ENCODE measurements around the gene SVOP. TPM values are rescaled to one million over a fixed set of nuclear protein-coding genes. Genes with fewer than 3 reads are reported as not detected.

SVOP gene
- total RNA-seq, 1 experiment from 2014 or later: 0.47 TPM

GRCh38 chr12:108935159-108935763 is 85.6 kb downstream of the SVOP start (continued):
- TF ChIP-seq YY1 (IDR thresholded peaks at IDR 0.05; ENCODE audit: extremely low read depth, insufficient replicate concordance, low read depth, low read length) (no peak), SP1 (IDR thresholded peaks at IDR 0.05; ENCODE audit: low read depth) (no peak), CBX3 (IDR thresholded peaks at IDR 0.05; ENCODE audit: low read depth) (no peak), EZH2 (IDR thresholded peaks at IDR 0.05) (no peak), POLR2AphosphoS5 (IDR thresholded peaks at IDR 0.05; ENCODE audit: low read depth, low read length) (no peak), FOSL1 (IDR thresholded peaks at IDR 0.05; ENCODE audit: low read depth) (no peak)

GRCh38 chr12:108933949-108934348 is 86.9 kb downstream of the SVOP start:
- Histone ChIP-seq H3K4me1 (ENCODE audit: control insufficient read depth in 1 of 2, insufficient read depth in 2 of 2, low read length in 2 of 2) (no peaks in the 10 kb centered on the region), H3K9me3 (ENCODE audit: control insufficient read depth in 1 of 2, insufficient read depth in 1 of 2, low read depth in 1 of 2, low read length in 2 of 2) (no peaks in the 10 kb centered on the region), H2AFZ (ENCODE audit: low read depth, low read length, poor library complexity, severe bottlenecking) (no peak overlapping the region), H3K4me3 (replicated peaks in 1 of 2; ENCODE audit: low read depth in 1 of 2, low read length in 2 of 2) (no peak overlapping the region), H3K9me2 (ENCODE audit: insufficient read depth) (no peaks in the 10 kb centered on the region), H3K9ac (ENCODE audit: low read length) (no peak overlapping the region), H3K36me3 (ENCODE audit: control insufficient read depth in 1 of 2, insufficient read depth in 2 of 2, low read length in 2 of 2) (no peaks in the 10 kb centered on the region), H3K27me3 (ENCODE audit: insufficient read depth, low read length) (no peaks in the 10 kb centered on the region), H3K4me2 (ENCODE audit: low read length) (no peak overlapping the region), H3K27ac (ENCODE audit: low read depth, low read length) (no peak overlapping the region), H3K79me2 (ENCODE audit: insufficient read depth, low read length) (no peaks in the 10 kb centered on the region), H4K20me1 (ENCODE audit: insufficient read depth) (no peaks in the 10 kb centered on the region)
- ChIA-PET POLR2A (no interaction called here), CTCF (no interaction called here), RAD21 (ENCODE audit: low non-redundant PET in 1 of 2, low total read pairs in 2 of 2, uncharacterized antibody in 2 of 2, unreplicated experiment in 2 of 2) (no interaction called here)
- no peak for TF ChIP-seq POLR2A (IDR thresholded peaks at IDR 0.05; ENCODE audit: borderline replicate concordance, extremely low read depth, insufficient read depth, insufficient read length)
- TF ChIP-seq CEBPB (IDR thresholded peaks at IDR 0.05; ENCODE audit: low read depth): no peak
- TF ChIP-seq EZH2 (IDR thresholded peaks at IDR 0.05): no peak
- no peak for TF ChIP-seq CBX3 (IDR thresholded peaks at IDR 0.05; ENCODE audit: low read depth)
- ATAC-seq (no peak), DNase-seq (ENCODE audit: low read depth, low spot score) (no peak)
- BruUV-seq (replicated peaks): no TSS peak
- intact Hi-C loops (cut with micrococcal nuclease): no loop called here

GRCh38 chr12:108930756-108931155 is 90.1 kb downstream of the SVOP start:
- DNase-seq (ENCODE audit: low read depth, low spot score): no peak
- POLR2A ChIA-PET: interaction anchor here (2.1 kb wide), 1 partner anchor 9 kb away, joined by 6 read pairs; no protein-coding TSS in a partner anchor
- no peaks in the 10 kb centered on the region for H3K9me3 ChIP-seq (ENCODE audit: control insufficient read depth in 1 of 2, insufficient read depth in 1 of 2, low read depth in 1 of 2, low read length in 2 of 2)
- H4K20me1 ChIP-seq (ENCODE audit: insufficient read depth): no peaks in the 10 kb centered on the region
- no peak overlapping the region for H3K9ac ChIP-seq (ENCODE audit: low read length)
- no peak overlapping the region for H2AFZ ChIP-seq (ENCODE audit: low read depth, low read length, poor library complexity, severe bottlenecking)
- intact Hi-C loops (cut with micrococcal nuclease): no loop called here
- H3K9me2 ChIP-seq (ENCODE audit: insufficient read depth): no peaks in the 10 kb centered on the region
- H3K27me3 ChIP-seq (ENCODE audit: insufficient read depth, low read length): no peaks in the 10 kb centered on the region
- H3K4me2 ChIP-seq (ENCODE audit: low read length): no peak overlapping the region
- no peaks in the 10 kb centered on the region for H3K79me2 ChIP-seq (ENCODE audit: insufficient read depth, low read length)
- CTCF ChIA-PET: no interaction called here
- RAD21 ChIA-PET (ENCODE audit: low non-redundant PET in 1 of 2, low total read pairs in 2 of 2, uncharacterized antibody in 2 of 2, unreplicated experiment in 2 of 2): no interaction called here
- no peak overlapping the region for H3K27ac ChIP-seq (ENCODE audit: low read depth, low read length)
- H3K4me1 ChIP-seq (ENCODE audit: control insufficient read depth in 1 of 2, insufficient read depth in 2 of 2, low read length in 2 of 2): no peaks in the 10 kb centered on the region
- no peak for ATAC-seq
- no TSS peak for BruUV-seq (replicated peaks)
- no peak for TF ChIP-seq ZFX (IDR thresholded peaks at IDR 0.05)
- no peak for TF ChIP-seq POLR2AphosphoS5 (IDR thresholded peaks at IDR 0.05; ENCODE audit: low read depth, low read length)
- no peak for TF ChIP-seq YY1 (IDR thresholded peaks at IDR 0.05; ENCODE audit: extremely low read depth, insufficient replicate concordance, low read depth, low read length)
- TF ChIP-seq EZH2 (IDR thresholded peaks at IDR 0.05): no peak
- TF ChIP-seq SP1 (IDR thresholded peaks at IDR 0.05; ENCODE audit: low read depth): no peak
- TF ChIP-seq CEBPB (IDR thresholded peaks at IDR 0.05; ENCODE audit: low read depth): no peak
- TF ChIP-seq SRF (IDR thresholded peaks at IDR 0.05; ENCODE audit: low read depth): no peak
- no peak for TF ChIP-seq RAD21 (IDR thresholded peaks at IDR 0.05; ENCODE audit: low read depth)
- TF ChIP-seq CBX3 (IDR thresholded peaks at IDR 0.05; ENCODE audit: low read depth): no peak
- TF ChIP-seq MAX (IDR thresholded peaks at IDR 0.05): no peak
- no peak for TF ChIP-seq ELF1 (IDR thresholded peaks at IDR 0.05; ENCODE audit: borderline replicate concordance, low read depth)
- TF ChIP-seq FOSL1 (IDR thresholded peaks at IDR 0.05; ENCODE audit: low read depth): no peak
- no peak for TF ChIP-seq EZH2phosphoT487 (IDR thresholded peaks at IDR 0.05; ENCODE audit: borderline replicate concordance)
- no peak for TF ChIP-seq ZBTB33 (IDR thresholded peaks at IDR 0.05; ENCODE audit: extremely low read depth, insufficient replicate concordance, low read length)
- H3K4me3 ChIP-seq (replicated peaks in 1 of 2; ENCODE audit: low read depth in 1 of 2, low read length in 2 of 2): no peak overlapping the region
- H3K36me3 ChIP-seq (ENCODE audit: control insufficient read depth in 1 of 2, insufficient read depth in 2 of 2, low read length in 2 of 2): no peaks in the 10 kb centered on the region

Measured in HCT116 (cell line).